Measurements from ENCODE around the gene SGCE.

Gene SGCE

GRCh38 chr7:94669773-94670495 lies 14.0 kb upstream of the SGCE start:
- no peak for DNase-seq (ENCODE audit: low read depth)
- H3K4me3 ChIP-seq (ENCODE audit: low read depth, low read length), result no peak overlapping the region
- TF ChIP-seq CTCF (IDR thresholded peaks at IDR 0.05; ENCODE audit: insufficient read depth, low read depth, low read length, missing control alignments), result no peak

GRCh38 chr7:94666879-94667587 lies 11.1 kb upstream of the SGCE start:
- DNase-seq (ENCODE audit: low read depth), result peak; percentile 21
- no peak for TF ChIP-seq CTCF (IDR thresholded peaks at IDR 0.05; ENCODE audit: insufficient read depth, low read depth, low read length, missing control alignments)

GRCh38 chr7:94665426-94665825 lies 9.5 kb upstream of the SGCE start:
- no peak for TF ChIP-seq CTCF (IDR thresholded peaks at IDR 0.05; ENCODE audit: insufficient read depth, low read depth, low read length, missing control alignments)
- DNase-seq (ENCODE audit: low read depth), result no peak
- H3K4me3 ChIP-seq (ENCODE audit: low read depth, low read length), result no peak overlapping the region

More at GRCh38 chr7:94666879-94667587, 11.1 kb upstream of the SGCE start:
- no peak overlapping the region for H3K4me3 ChIP-seq (ENCODE audit: low read depth, low read length)

GRCh38 chr7:94664023-94664422 lies 8.1 kb upstream of the SGCE start:
- H3K4me3 ChIP-seq (ENCODE audit: low read depth, low read length), result no peak overlapping the region
- TF ChIP-seq CTCF (IDR thresholded peaks at IDR 0.05; ENCODE audit: insufficient read depth, low read depth, low read length, missing control alignments), result no peak
- no peak for DNase-seq (ENCODE audit: low read depth)

GRCh38 chr7:94662548-94662947 lies 6.6 kb upstream of the SGCE start:
- DNase-seq (ENCODE audit: low read depth), result peak; percentile 33
- TF ChIP-seq CTCF (IDR thresholded peaks at IDR 0.05; ENCODE audit: insufficient read depth, low read depth, low read length, missing control alignments), result no peak
- no peak overlapping the region for H3K4me3 ChIP-seq (ENCODE audit: low read depth, low read length)

GRCh38 chr7:94660006-94660405 lies 4.1 kb upstream of the SGCE start:
- no peak for DNase-seq (ENCODE audit: low read depth)
- TF ChIP-seq CTCF (IDR thresholded peaks at IDR 0.05; ENCODE audit: insufficient read depth, low read depth, low read length, missing control alignments), result no peak
- no peak overlapping the region for H3K4me3 ChIP-seq (ENCODE audit: low read depth, low read length)
